CD4-positive, alpha-beta memory T cell (primary cell): Measurements from ENCODE around the gene IFNGR1. TPM values are rescaled to one million over a fixed set of nuclear protein-coding genes. Genes with fewer than 3 reads are reported as not detected.

ENCODE experiments used
- polyA plus RNA-seq, 2 donors: library from polyadenylated mRNA; unstranded; fragments of 300-500 nt; fragmentation: Illumina TruSeq; gene quantifications; one replicate each; pipeline ENCODE4 v1.2.3, GENCODE V29; 2021
- total RNA-seq, 2 experiments: library from RNA; stranded (reverse); gene quantifications; one replicate each; pipeline ENCODE4 v1.2.3, GENCODE V29; 2021

The IFNGR1 gene
- total and polyA plus RNA-seq, 4 experiments from 2014 or later: 38.3 to 57.9 (median 39.9) TPM

Other genes with a start within 250 kb of the IFNGR1 start
- not detected for gene IL20RA, start 174.4 kb downstream of the IFNGR1 start, total RNA-seq
- gene IL20RA, start 174.4 kb downstream of the IFNGR1 start, polyA plus RNA-seq: not detected
- gene IL22RA2, start 45.7 kb downstream of the IFNGR1 start, total RNA-seq: not detected
- not detected for gene IL22RA2, start 45.7 kb downstream of the IFNGR1 start, polyA plus RNA-seq